Measurements from ENCODE around the gene CYP2A13.
A peak's percentile ranks its signal among the peaks of the same experiment; 100 is the strongest.
"Not testable (repeated sequence)": the region's sequence is repeated elsewhere in the genome, so short reads cannot be mapped to it uniquely, and the experiment has no call there.

Gene CYP2A13

GRCh38 chr19:41128692-41129091 is 40.4 kb downstream of the CYP2A13 start:
- Histone ChIP-seq H3K9ac (ENCODE audit: insufficient read length) (no peak overlapping the region), H3K9me3 (ENCODE audit: low read depth, low read length) (no peaks in the 10 kb centered on the region), H3K27ac (no peak overlapping the region), H3K4me3 (no peak overlapping the region), H3K36me3 (ENCODE audit: insufficient read depth, low read length) (no peaks in the 10 kb centered on the region)
- DNase-seq (ENCODE audit: low read depth, low spot score): no peak
- TF ChIP-seq POLR2AphosphoS5 (IDR thresholded peaks at IDR 0.05; ENCODE audit: borderline replicate concordance, low read depth, low read length): no peak
- TF ChIP-seq FOXP2 (optimal IDR thresholded peaks at IDR 0.05; ENCODE audit: control extremely low read depth, extremely low read length, insufficient read depth): no peak
- TF ChIP-seq EZH2 (IDR thresholded peaks at IDR 0.05): no peak

GRCh38 chr19:41131186-41131585 is 42.9 kb downstream of the CYP2A13 start:
- no peaks in the 10 kb centered on the region for H3K9me3 ChIP-seq (ENCODE audit: low read depth, low read length)
- H3K27ac ChIP-seq: no peak overlapping the region
- no peak overlapping the region for H3K4me3 ChIP-seq
- TF ChIP-seq POLR2AphosphoS5 (IDR thresholded peaks at IDR 0.05; ENCODE audit: borderline replicate concordance, low read depth, low read length) (no peak), FOXP2 (optimal IDR thresholded peaks at IDR 0.05; ENCODE audit: control extremely low read depth, extremely low read length, insufficient read depth) (no peak), EZH2 (IDR thresholded peaks at IDR 0.05) (no peak)
- no peak overlapping the region for H3K9ac ChIP-seq (ENCODE audit: insufficient read length)
- no peak for DNase-seq (ENCODE audit: low read depth, low spot score)
- no peaks in the 10 kb centered on the region for H3K36me3 ChIP-seq (ENCODE audit: insufficient read depth, low read length)

GRCh38 chr19:41133260-41133659 is 45.0 kb downstream of the CYP2A13 start:
- no peak overlapping the region for H3K9ac ChIP-seq (ENCODE audit: insufficient read length)
- no peak overlapping the region for H3K27ac ChIP-seq
- H3K36me3 ChIP-seq (ENCODE audit: insufficient read depth, low read length): no peaks in the 10 kb centered on the region
- H3K4me3 ChIP-seq: no peak overlapping the region
- DNase-seq (ENCODE audit: low read depth, low spot score): no peak
- TF ChIP-seq POLR2AphosphoS5 (IDR thresholded peaks at IDR 0.05; ENCODE audit: borderline replicate concordance, low read depth, low read length): no peak
- no peak for TF ChIP-seq EZH2 (IDR thresholded peaks at IDR 0.05)
- TF ChIP-seq FOXP2 (optimal IDR thresholded peaks at IDR 0.05; ENCODE audit: control extremely low read depth, extremely low read length, insufficient read depth): no peak
- H3K9me3 ChIP-seq (ENCODE audit: low read depth, low read length): no peaks in the 10 kb centered on the region

GRCh38 chr19:41134616-41135015 is 46.4 kb downstream of the CYP2A13 start:
- H3K4me3 ChIP-seq: no peak overlapping the region
- no peak for DNase-seq (ENCODE audit: low read depth, low spot score)
- no peak for TF ChIP-seq FOXP2 (optimal IDR thresholded peaks at IDR 0.05; ENCODE audit: control extremely low read depth, extremely low read length, insufficient read depth)
- TF ChIP-seq EZH2 (IDR thresholded peaks at IDR 0.05): no peak
- no peak for TF ChIP-seq POLR2AphosphoS5 (IDR thresholded peaks at IDR 0.05; ENCODE audit: borderline replicate concordance, low read depth, low read length)
- no peaks in the 10 kb centered on the region for H3K9me3 ChIP-seq (ENCODE audit: low read depth, low read length)
- no peak overlapping the region for H3K9ac ChIP-seq (ENCODE audit: insufficient read length)
- H3K36me3 ChIP-seq (ENCODE audit: insufficient read depth, low read length): no peaks in the 10 kb centered on the region
- H3K27ac ChIP-seq: no peak overlapping the region

- not testable (repeated sequence) for H3K9ac ChIP-seq (ENCODE audit: insufficient read length); H3K27ac ChIP-seq; H3K4me3 ChIP-seq; H3K36me3 ChIP-seq (ENCODE audit: insufficient read depth, low read length); H3K9me3 ChIP-seq (ENCODE audit: low read depth, low read length); DNase-seq (ENCODE audit: low read depth, low spot score)
Observed at GRCh38 chr19:41135390-41136384, 47.4 kb downstream of the CYP2A13 start.

GRCh38 chr19:41136636-41137455 is 48.6 kb downstream of the CYP2A13 start:
- Histone ChIP-seq H3K9me3 (ENCODE audit: low read depth, low read length) (no peaks in the 10 kb centered on the region), H3K36me3 (ENCODE audit: insufficient read depth, low read length) (no peaks in the 10 kb centered on the region), H3K9ac (ENCODE audit: insufficient read length) (no peak overlapping the region), H3K27ac (no peak overlapping the region), H3K4me3 (no peak overlapping the region)
- no peak for DNase-seq (ENCODE audit: low read depth, low spot score)
- TF ChIP-seq POLR2AphosphoS5 (IDR thresholded peaks at IDR 0.05; ENCODE audit: borderline replicate concordance, low read depth, low read length) (no peak), FOXP2 (optimal IDR thresholded peaks at IDR 0.05; ENCODE audit: control extremely low read depth, extremely low read length, insufficient read depth) (no peak), EZH2 (IDR thresholded peaks at IDR 0.05) (no peak)

- Histone ChIP-seq H3K27ac (no peak overlapping the region), H3K36me3 (ENCODE audit: insufficient read depth, low read length) (no peaks in the 10 kb centered on the region), H3K4me3 (no peak overlapping the region), H3K9me3 (ENCODE audit: low read depth, low read length) (no peaks in the 10 kb centered on the region), H3K9ac (ENCODE audit: insufficient read length) (no peak overlapping the region)
- peak; percentile 59 for DNase-seq (ENCODE audit: low read depth, low spot score)
- TF ChIP-seq EZH2 (IDR thresholded peaks at IDR 0.05): no peak
- TF ChIP-seq POLR2AphosphoS5 (IDR thresholded peaks at IDR 0.05; ENCODE audit: borderline replicate concordance, low read depth, low read length): no peak
- no peak for TF ChIP-seq FOXP2 (optimal IDR thresholded peaks at IDR 0.05; ENCODE audit: control extremely low read depth, extremely low read length, insufficient read depth)
Observed at GRCh38 chr19:41144403-41144802, 56.2 kb downstream of the CYP2A13 start.

All from SK-N-MC (cell line).